ENCODE data around the gene RFC2. TPM values are rescaled to one million over a fixed set of nuclear protein-coding genes. Genes with fewer than 3 reads are reported as not detected.

The RFC2 gene
- polyA plus RNA-seq, 1 of the 3 experiments (the other 2 are of a cell fraction) = 31.2 TPM

GRCh38 chr7:74219416-74219815, 34.8 kb downstream of the RFC2 start:
- no peaks in the 10 kb centered on the region for H3K36me3 ChIP-seq (replicated peaks in 1 of 2; ENCODE audit: control insufficient read depth in 1 of 2, insufficient read depth in 2 of 2, low read length in 1 of 2)
- CTCF ChIA-PET = interaction anchor here (1.2 to 4.4 kb wide), 4 partner anchors 13 to 182 kb away, joined by 3 to 46 read pairs (median 10); no protein-coding TSS in a partner anchor

GRCh38 chr7:74218343-74218698, 35.9 kb downstream of the RFC2 start:
- no peaks in the 10 kb centered on the region for H3K36me3 ChIP-seq (replicated peaks in 1 of 2; ENCODE audit: control insufficient read depth in 1 of 2, insufficient read depth in 2 of 2, low read length in 1 of 2)
- H3K4me1 ChIP-seq (ENCODE audit: control insufficient read depth in 1 of 2, insufficient read depth in 2 of 2, low read depth in 1 of 2, low read length in 1 of 2) = no peaks in the 10 kb centered on the region
- H3K79me2 ChIP-seq (ENCODE audit: insufficient read depth) = no peaks in the 10 kb centered on the region
- no peak for DNase-seq
- H3K4me3 ChIP-seq (ENCODE audit: low read depth in 2 of 2, low read length in 1 of 2) = no peak overlapping the region
- H3K9ac ChIP-seq = no peak overlapping the region
- H2AFZ ChIP-seq (ENCODE audit: low read depth) = no peak overlapping the region
- CTCF ChIA-PET = interaction anchor here (0.9 to 3.9 kb wide), 6 partner anchors 12 to 348 kb away, joined by 3 to 48 read pairs (median 4); no protein-coding TSS in a partner anchor
- no peaks in the 10 kb centered on the region for H3K9me2 ChIP-seq
- 57% methylated on average over 2 of the region's 2 CpGs for WGBS (ENCODE audit: low lambda C conversion rate)
- H3K9me3 ChIP-seq = no peaks in the 10 kb centered on the region
- H3K27ac ChIP-seq (ENCODE audit: low read depth in 2 of 2, low read length in 1 of 2) = no peak overlapping the region
- no peaks in the 10 kb centered on the region for H3K27me3 ChIP-seq (ENCODE audit: insufficient read depth)
- H4K20me1 ChIP-seq (ENCODE audit: insufficient read depth) = no peaks in the 10 kb centered on the region
- H3K4me2 ChIP-seq = no peak overlapping the region
- TF ChIP-seq RCOR1 (IDR thresholded peaks at IDR 0.05; ENCODE audit: low read length) (0 out of 2 replicates have a peak, but pooled peaks have one; percentile 29), NFIC (IDR thresholded peaks at IDR 0.05; ENCODE audit: borderline replicate concordance) (no peak)
- POLR2A ChIA-PET = no interaction called here
- H3F3A ChIP-seq (replicated peaks; ENCODE audit: insufficient read depth) = peaks cover 9% of the 10 kb centered on the region

More at GRCh38 chr7:74219416-74219815, 34.8 kb downstream of the RFC2 start:
- no peak for TF ChIP-seq TCF12 (IDR thresholded peaks at IDR 0.05)
- no peak for TF ChIP-seq GABPA (IDR thresholded peaks at IDR 0.05; ENCODE audit: low read depth)
- no peak for TF ChIP-seq RFX5 (IDR thresholded peaks at IDR 0.05; ENCODE audit: low read length)
- no peak for TF ChIP-seq ZBTB33 (IDR thresholded peaks at IDR 0.05; ENCODE audit: borderline replicate concordance, low read depth)
- no peak for TF ChIP-seq ELF1 (IDR thresholded peaks at IDR 0.05)
- no peak for TF ChIP-seq YY1 (IDR thresholded peaks at IDR 0.05; ENCODE audit: low read depth)
- TF ChIP-seq SIN3A (IDR thresholded peaks at IDR 0.05; ENCODE audit: borderline replicate concordance, low read depth, low read length) = no peak
- H3K27me3 ChIP-seq (ENCODE audit: insufficient read depth) = no peaks in the 10 kb centered on the region
- H3K9me3 ChIP-seq = no peaks in the 10 kb centered on the region
- POLR2A ChIA-PET = no interaction called here
- H3K9me2 ChIP-seq = no peaks in the 10 kb centered on the region
- H2AFZ ChIP-seq (ENCODE audit: low read depth) = no peak overlapping the region
- 93% methylated on average over 11 of the region's 11 CpGs for WGBS (ENCODE audit: low lambda C conversion rate)
- no peak overlapping the region for H3K4me2 ChIP-seq
- no peak overlapping the region for H3K9ac ChIP-seq
- DNase-seq = no peak
- no peaks in the 10 kb centered on the region for H3K79me2 ChIP-seq (ENCODE audit: insufficient read depth)
- H3K4me3 ChIP-seq (ENCODE audit: low read depth in 2 of 2, low read length in 1 of 2) = no peak overlapping the region
- no peak overlapping the region for H3K27ac ChIP-seq (ENCODE audit: low read depth in 2 of 2, low read length in 1 of 2)
- no peaks in the 10 kb centered on the region for H3K4me1 ChIP-seq (ENCODE audit: control insufficient read depth in 1 of 2, insufficient read depth in 2 of 2, low read depth in 1 of 2, low read length in 1 of 2)
- H4K20me1 ChIP-seq (ENCODE audit: insufficient read depth) = no peaks in the 10 kb centered on the region
- peaks cover 13% of the 10 kb centered on the region for H3F3A ChIP-seq (replicated peaks; ENCODE audit: insufficient read depth)

GRCh38 chr7:74217455-74218342, 36.5 kb downstream of the RFC2 start:
- H2AFZ ChIP-seq (ENCODE audit: low read depth) = no peak overlapping the region
- 79% methylated on average over 20 of the region's 20 CpGs for WGBS (ENCODE audit: low lambda C conversion rate)
- H3K27ac ChIP-seq (ENCODE audit: low read depth in 2 of 2, low read length in 1 of 2) = no peak overlapping the region
- H3K79me2 ChIP-seq (ENCODE audit: insufficient read depth) = no peaks in the 10 kb centered on the region
- H3K4me1 ChIP-seq (ENCODE audit: control insufficient read depth in 1 of 2, insufficient read depth in 2 of 2, low read depth in 1 of 2, low read length in 1 of 2) = no peaks in the 10 kb centered on the region
- CTCF ChIA-PET = interaction anchor here (0.9 to 3.9 kb wide), 8 partner anchors 12 to 349 kb away, joined by 3 to 48 read pairs (median 4); no protein-coding TSS in a partner anchor
- H3K9ac ChIP-seq = no peak overlapping the region
- DNase-seq = no peak
- no peak overlapping the region for H3K4me3 ChIP-seq (ENCODE audit: low read depth in 2 of 2, low read length in 1 of 2)
- H3K9me3 ChIP-seq = no peaks in the 10 kb centered on the region
- H3K4me2 ChIP-seq = no peak overlapping the region
- H3K9me2 ChIP-seq = no peaks in the 10 kb centered on the region
- no peaks in the 10 kb centered on the region for H3K36me3 ChIP-seq (replicated peaks in 1 of 2; ENCODE audit: control insufficient read depth in 1 of 2, insufficient read depth in 2 of 2, low read length in 1 of 2)
- POLR2A ChIA-PET = no interaction called here
- H3K27me3 ChIP-seq (ENCODE audit: insufficient read depth) = no peaks in the 10 kb centered on the region
- TF ChIP-seq CTCF (IDR thresholded peaks at IDR 0.05) = no peak
- no peak for TF ChIP-seq SIN3A (IDR thresholded peaks at IDR 0.05; ENCODE audit: borderline replicate concordance, low read depth, low read length)
- no peak for TF ChIP-seq MAX (IDR thresholded peaks at IDR 0.05; ENCODE audit: low read depth)
- TF ChIP-seq RXRA (IDR thresholded peaks at IDR 0.05; ENCODE audit: borderline replicate concordance, low read depth) = no peak
- TF ChIP-seq NRF1 (IDR thresholded peaks at IDR 0.05; ENCODE audit: low read depth, low read length) = no peak
- no peak for TF ChIP-seq RCOR1 (IDR thresholded peaks at IDR 0.05; ENCODE audit: low read length)
- TF ChIP-seq MEF2A (IDR thresholded peaks at IDR 0.05; ENCODE audit: borderline replicate concordance, low read depth) = no peak
- H4K20me1 ChIP-seq (ENCODE audit: insufficient read depth) = no peaks in the 10 kb centered on the region
- H3F3A ChIP-seq (replicated peaks; ENCODE audit: insufficient read depth) = peaks cover 9% of the 10 kb centered on the region
